ENCODE measurements around the gene HMX3.

The HMX3 gene

GRCh38 chr10:123135415-123136141 lies at the start of gene HMX3:
Gene HMX3, plus strand, starts transcription at chr10:123135970. Its CDS starts 81 bp downstream, at chr10:123136051.
- intact Hi-C loops (cut with DNase I): no loop called here

DNA sequence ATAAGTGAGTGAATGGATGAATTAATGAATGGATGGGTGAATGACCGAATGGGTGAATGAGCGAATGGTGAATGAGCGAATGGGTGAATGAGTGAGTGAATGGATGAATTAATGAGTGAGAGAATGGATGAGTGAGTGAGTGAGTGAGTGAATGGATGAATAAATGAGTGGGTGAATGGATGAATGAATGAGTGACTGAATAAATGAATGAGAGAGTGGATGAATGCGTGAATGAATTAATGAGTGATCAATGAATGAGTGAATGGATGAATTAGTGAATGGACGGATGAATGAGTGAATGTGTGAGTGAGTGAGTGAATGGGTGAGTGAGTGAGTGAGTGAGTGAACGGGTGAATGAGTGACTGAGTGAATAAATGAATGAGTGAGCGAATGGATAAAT lies 49.5 kb upstream of the HMX3 start:
- intact Hi-C loops (cut with DNase I): no loop called here

More at GRCh38 chr10:123135415-123136141, at the start of gene HMX3:
- DNase-seq: peak in 2 of 42 donors; percentile 21 to 31

DNA sequence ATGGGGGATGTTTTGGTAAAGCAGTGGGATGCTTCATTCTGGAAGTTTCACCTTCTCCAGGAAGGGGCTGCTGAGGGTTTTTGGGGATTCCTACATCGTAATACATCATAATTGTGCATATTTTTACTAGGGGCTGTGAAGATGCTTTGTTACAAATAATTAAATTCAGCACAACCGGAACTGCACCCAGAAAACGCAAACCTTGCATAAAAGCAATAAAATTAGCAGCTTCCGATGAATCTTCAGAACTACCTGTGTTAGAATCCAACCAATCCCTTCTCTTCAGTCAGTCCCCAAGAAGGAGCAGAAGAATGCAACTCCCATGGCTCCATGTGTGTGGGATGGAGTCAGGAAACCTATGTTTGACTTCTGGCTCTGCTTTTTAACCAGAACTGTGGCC lies 48.4 kb upstream of the HMX3 start:
- intact Hi-C loops (cut with DNase I): no loop called here

More for the DNA sequence above, 49.5 kb upstream of the HMX3 start:
- DNase-seq: no peak

DNA sequence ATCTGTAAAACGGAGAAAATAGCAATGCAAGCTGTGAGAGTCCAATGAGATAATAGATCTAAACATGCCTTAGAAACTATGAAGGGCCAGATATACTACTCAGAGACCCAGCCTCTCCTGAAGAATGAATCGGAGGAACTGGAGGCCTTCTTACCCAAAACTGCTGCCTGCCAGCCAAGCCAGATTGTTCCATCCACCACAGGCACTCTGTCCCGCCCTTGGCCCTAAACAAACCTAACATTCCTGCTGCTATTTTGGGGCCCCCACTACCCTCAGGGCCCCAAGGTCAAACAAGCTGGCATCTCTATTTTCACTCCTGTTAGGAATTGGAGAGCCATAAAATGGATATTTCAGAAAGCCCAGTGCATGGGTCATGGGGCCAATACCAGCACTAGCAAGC lies 48.0 kb upstream of the HMX3 start:
- no peak for DNase-seq
- intact Hi-C loops (cut with DNase I): no loop called here

More for the DNA sequence above, 48.4 kb upstream of the HMX3 start:
- DNase-seq: no peak

- intact Hi-C loops (cut with DNase I): no loop called here
- no peak for DNase-seq
Observed at GRCh38 chr10:123092635-123093414, 42.9 kb upstream of the HMX3 start.

GRCh38 chr10:123093489-123093888 lies 42.3 kb upstream of the HMX3 start:
- DNase-seq: no peak
- intact Hi-C loops (cut with DNase I): no loop called here

DNA sequence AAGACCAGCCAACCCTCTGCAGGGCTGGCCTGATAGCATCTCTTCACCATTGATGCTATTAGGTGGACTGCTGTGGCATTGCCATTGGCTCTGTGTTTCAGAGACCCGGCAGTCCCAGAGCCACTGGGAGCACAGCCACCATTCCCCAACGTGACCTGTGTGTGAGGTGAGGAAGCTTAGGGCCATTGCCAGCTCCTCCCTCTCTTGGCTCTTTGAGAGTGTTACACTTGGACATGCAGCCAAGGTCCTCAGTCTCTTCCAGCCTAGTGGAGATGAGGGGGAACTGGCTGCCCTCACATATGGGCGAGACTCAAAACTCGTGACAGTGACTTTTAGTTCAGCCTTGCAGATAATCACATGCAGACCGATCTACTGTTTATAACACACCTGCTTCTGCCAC lies 39.3 kb upstream of the HMX3 start:
- peak in 8 of 42 donors; percentile 3 to 39 (median 13) for DNase-seq
- intact Hi-C loops (cut with DNase I): no loop called here

DNA sequence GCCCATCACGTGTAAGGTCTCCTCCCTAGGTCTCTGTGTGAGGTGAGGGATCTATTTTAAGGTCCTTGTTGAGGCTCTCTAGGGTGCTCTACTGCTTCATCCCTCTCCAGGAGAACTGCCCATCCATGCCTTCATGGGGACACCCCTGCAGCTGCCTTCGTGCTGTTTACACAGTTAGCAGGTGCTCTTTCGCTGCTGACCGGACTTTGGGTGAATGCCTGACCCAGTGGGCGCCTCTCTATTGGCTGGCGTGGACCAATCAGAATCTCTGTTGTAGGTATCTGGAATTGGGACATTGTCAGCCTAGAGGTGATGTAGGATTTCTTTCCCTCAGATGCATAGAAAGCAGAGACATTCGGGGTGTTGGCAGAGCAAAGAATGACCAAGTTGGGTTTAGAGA lies 38.7 kb upstream of the HMX3 start:
- DNase-seq: no peak
- intact Hi-C loops (cut with DNase I): no loop called here

- intact Hi-C loops (cut with DNase I): no loop called here
- DNase-seq: no peak
Observed at GRCh38 chr10:123100030-123100762, 35.6 kb upstream of the HMX3 start.

DNA sequence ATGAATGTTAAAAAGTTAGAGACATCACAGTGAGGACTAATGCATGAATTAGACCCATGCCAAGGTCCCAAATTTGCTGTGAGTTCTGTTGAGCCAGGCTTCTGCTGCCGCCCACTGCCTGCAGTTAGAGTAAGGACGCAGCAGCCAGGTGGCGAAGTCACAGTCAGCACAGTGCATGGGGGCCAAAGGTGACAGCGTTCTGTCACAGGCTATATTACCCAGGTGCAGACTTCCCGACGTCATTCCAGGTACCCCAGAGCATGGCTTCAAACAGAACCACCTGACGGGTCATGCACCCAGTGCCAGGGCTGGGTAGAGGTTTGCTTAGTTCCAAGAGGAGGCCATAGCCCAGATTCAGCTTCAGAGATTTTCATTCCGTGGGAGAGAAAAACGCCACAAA lies 33.9 kb upstream of the HMX3 start:
- DNase-seq: no peak
- intact Hi-C loops (cut with DNase I): no loop called here

- intact Hi-C loops (cut with DNase I): no loop called here
Observed at GRCh38 chr10:123102673-123103072, 33.1 kb upstream of the HMX3 start.

GRCh38 chr10:123103944-123104343 lies 31.8 kb upstream of the HMX3 start:
- intact Hi-C loops (cut with DNase I): no loop called here
- no peak for DNase-seq

More at GRCh38 chr10:123102673-123103072, 33.1 kb upstream of the HMX3 start:
- DNase-seq: no peak

DNA sequence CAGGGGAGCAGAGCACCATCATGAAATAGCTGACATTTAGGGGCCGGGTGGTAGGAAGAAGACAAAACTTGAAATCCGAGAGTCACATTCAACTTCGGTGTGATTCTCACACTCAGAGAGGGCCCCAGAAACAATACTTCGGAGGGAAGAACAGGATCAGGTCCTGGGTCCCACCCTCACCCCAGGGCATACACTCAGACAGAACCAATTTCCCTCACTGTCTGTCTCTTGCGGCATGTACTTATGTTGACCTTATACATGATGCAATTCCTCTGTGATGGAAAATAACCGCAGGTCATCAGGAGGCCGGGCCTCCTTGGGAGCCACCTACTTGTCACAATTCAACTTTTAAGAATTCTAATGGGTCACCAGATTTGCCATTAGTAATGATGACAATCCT lies 26.3 kb upstream of the HMX3 start:
- no peak for DNase-seq
- intact Hi-C loops (cut with DNase I): no loop called here

- intact Hi-C loops (cut with DNase I): no loop called here
- peak in 36 of 42 donors; percentile 22 to 72 (median 46) for DNase-seq
Observed at GRCh38 chr10:123117644-123118417, 17.9 kb upstream of the HMX3 start.

DNA sequence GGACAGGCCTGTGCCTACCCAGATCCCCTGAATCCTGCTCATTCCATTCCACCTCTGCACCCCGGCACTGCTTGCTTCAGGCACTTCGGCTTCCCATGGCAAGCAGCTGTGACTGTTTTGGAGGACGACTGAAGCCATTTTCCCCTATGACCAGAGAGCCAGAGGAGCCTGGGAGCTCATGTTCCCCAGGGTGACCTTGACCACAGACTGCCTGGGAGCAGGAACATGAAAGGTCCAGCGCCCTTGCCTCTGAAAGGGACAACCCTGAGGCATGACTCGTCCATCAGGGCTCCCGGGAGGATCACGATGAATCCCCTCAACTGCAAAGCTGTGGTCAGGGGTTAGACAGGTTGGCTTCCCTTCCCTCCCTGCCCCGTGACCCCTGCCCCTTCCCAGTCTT lies 16.7 kb upstream of the HMX3 start:
- DNase-seq: no peak
- intact Hi-C loops (cut with DNase I): no loop called here

- no peak for DNase-seq
- intact Hi-C loops (cut with DNase I): no loop called here
Observed at GRCh38 chr10:123126246-123126645, 9.5 kb upstream of the HMX3 start.

DNA sequence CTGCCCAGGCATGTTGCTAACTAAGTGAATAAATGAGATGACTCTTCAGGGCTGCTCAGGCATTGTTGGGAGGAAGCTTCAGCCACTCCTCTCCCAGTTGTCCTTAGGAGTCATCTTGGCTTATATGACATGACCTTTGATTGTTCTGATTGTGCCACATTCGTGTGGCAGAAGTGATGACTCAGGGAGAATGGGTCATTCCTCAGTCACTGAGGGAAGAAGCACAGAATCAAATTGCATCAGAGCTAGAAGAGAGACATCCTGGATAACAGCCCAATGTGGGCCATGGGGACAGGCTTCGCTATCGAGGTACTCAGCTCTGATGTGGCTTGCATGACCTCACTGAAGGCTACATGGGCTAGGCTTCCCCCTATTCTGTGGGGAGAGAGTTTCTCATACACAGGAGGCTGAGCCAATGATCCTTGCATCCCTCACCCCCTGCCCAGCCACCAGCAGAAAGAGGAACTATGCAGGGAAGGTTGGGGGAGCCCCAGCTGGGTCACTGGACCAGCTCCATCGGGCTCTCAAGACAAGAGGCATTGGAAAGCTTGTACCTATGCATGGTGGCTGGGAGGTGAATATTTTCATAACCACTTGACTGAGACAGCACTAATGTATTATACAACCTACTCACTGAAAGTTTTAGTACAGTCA lies 6.0 kb upstream of the HMX3 start:
- intact Hi-C loops (cut with DNase I): loop anchor here (5.0 kb wide), 2 partner anchors 253 to 433 kb away; no protein-coding TSS in a partner anchor
- no peak for DNase-seq

All from head of caudate nucleus (tissue), 42 donors.